ENCODE measurements around the gene PTPRT. TPM values are rescaled to one million over a fixed set of nuclear protein-coding genes. Genes with fewer than 3 reads are reported as not detected.

The PTPRT gene
- total RNA-seq, 1 experiment from 2014 or later, result not detected

- DNase-seq (ENCODE audit: low read depth), result no peak
Measured at GRCh38 chr20:42399802-42400201, 789.9 kb downstream of the PTPRT start.

- DNase-seq (ENCODE audit: low read depth), result no peak
Measured at GRCh38 chr20:42392442-42392841, 797.3 kb downstream of the PTPRT start.

- no peak for DNase-seq (ENCODE audit: low read depth)
Measured at GRCh38 chr20:42391807-42392206, 797.9 kb downstream of the PTPRT start.

GRCh38 chr20:42380287-42380686 is 809.4 kb downstream of the PTPRT start:
- no peak for DNase-seq (ENCODE audit: low read depth)

- no peak for DNase-seq (ENCODE audit: low read depth)
Measured at GRCh38 chr20:42379385-42379784, 810.3 kb downstream of the PTPRT start.

GRCh38 chr20:42378826-42379225 is 810.9 kb downstream of the PTPRT start:
- no peak for DNase-seq (ENCODE audit: low read depth)

- DNase-seq (ENCODE audit: low read depth), result no peak
Measured at GRCh38 chr20:42376131-42376530, 813.6 kb downstream of the PTPRT start.

- DNase-seq (ENCODE audit: low read depth), result no peak
Measured at GRCh38 chr20:42373049-42373448, 816.7 kb downstream of the PTPRT start.

GRCh38 chr20:42370075-42370474 is 819.6 kb downstream of the PTPRT start:
- DNase-seq (ENCODE audit: low read depth), result no peak

- no peak for DNase-seq (ENCODE audit: low read depth)
Measured at GRCh38 chr20:42368910-42369309, 820.8 kb downstream of the PTPRT start.

- no peak for DNase-seq (ENCODE audit: low read depth)
Measured at GRCh38 chr20:42366626-42367025, 823.1 kb downstream of the PTPRT start.

GRCh38 chr20:42364446-42364845 is 825.3 kb downstream of the PTPRT start:
- DNase-seq (ENCODE audit: low read depth), result no peak

GRCh38 chr20:42361402-42361970 is 828.2 kb downstream of the PTPRT start:
- DNase-seq (ENCODE audit: low read depth), result no peak

- DNase-seq (ENCODE audit: low read depth), result no peak
Measured at GRCh38 chr20:42360621-42361020, 829.1 kb downstream of the PTPRT start.

GRCh38 chr20:42359617-42360016 is 830.1 kb downstream of the PTPRT start:
- DNase-seq (ENCODE audit: low read depth), result no peak

GRCh38 chr20:42352096-42352495 is 837.6 kb downstream of the PTPRT start:
- no peak for DNase-seq (ENCODE audit: low read depth)

GRCh38 chr20:42350521-42350920 is 839.2 kb downstream of the PTPRT start:
- no peak for DNase-seq (ENCODE audit: low read depth)

- DNase-seq (ENCODE audit: low read depth), result no peak
Measured at GRCh38 chr20:42346189-42347170, 843.2 kb downstream of the PTPRT start.

GRCh38 chr20:42341654-42342053 is 848.1 kb downstream of the PTPRT start:
- DNase-seq (ENCODE audit: low read depth), result no peak

- no peak for DNase-seq (ENCODE audit: low read depth)
Measured at GRCh38 chr20:42340368-42340767, 849.3 kb downstream of the PTPRT start.

GRCh38 chr20:42338294-42339201 is 851.2 kb downstream of the PTPRT start:
- DNase-seq (ENCODE audit: low read depth), result no peak

- no peak for DNase-seq (ENCODE audit: low read depth)
Measured at GRCh38 chr20:42336576-42336975, 853.1 kb downstream of the PTPRT start.

Measured in LHCN-M2 (cell line).